GM23338 (cell line): ENCODE data around the gene POU3F1. TPM values are rescaled to one million over a fixed set of nuclear protein-coding genes. Genes with fewer than 3 reads are reported as not detected.

Experiments
- ATAC-seq: fragments of 200-7000 bp; cut with Tn5 transposase; 3 replicates; pipeline ENCODE4 v1.9.1; 2020
- DNase-seq: peaks from one replicate; pipeline ENCODE4 v3.0.0-alpha.2; 2015; ENCODE audit warnings: low spot score
- H2AFZ ChIP-seq: fragments of 200-600 bp; sonication (generic); 2 replicates; pipeline ENCODE4 v1.8.0; 2016; ENCODE audit warnings: antibody characterized with exemption, mild to moderate bottlenecking, moderate library complexity
- H3F3A ChIP-seq: fragments of 200-600 bp; sonication (generic); replicated peaks from 2 replicates; pipeline ENCODE4 v1.8.0; 2017; ENCODE audit warnings: antibody characterized with exemption, mixed run types, low read depth
- H3K27ac ChIP-seq: fragments of 200-600 bp; sonication (generic); 2 replicates; pipeline ENCODE4 v1.6.1; 2016; ENCODE audit warnings: low read depth
- H3K27me3 ChIP-seq: fragments of 200-600 bp; sonication (generic); 2 replicates; pipeline ENCODE4 v1.8.0; 2016; ENCODE audit warnings: mild to moderate bottlenecking, mixed run types, moderate library complexity; ENCODE audit not compliant: insufficient read depth
- H3K36me3 ChIP-seq: fragments of 200-600 bp; sonication (generic); 2 replicates; pipeline ENCODE4 v1.8.0; 2016; ENCODE audit warnings: mild to moderate bottlenecking; ENCODE audit not compliant: insufficient read depth
- H3K4me1 ChIP-seq: fragments of 200-600 bp; sonication (generic); 2 replicates; pipeline ENCODE4 v1.8.0; 2016; ENCODE audit warnings: mild to moderate bottlenecking, moderate library complexity; ENCODE audit not compliant: insufficient read depth
- H3K4me2 ChIP-seq: fragments of 200-600 bp; sonication (generic); 2 replicates; pipeline ENCODE4 v1.7.1; 2017; ENCODE audit warnings: mixed run types
- H3K4me3 ChIP-seq: fragments of 200-600 bp; sonication (generic); 2 replicates; pipeline ENCODE4 v1.6.1; 2016; ENCODE audit warnings: mixed run types
- H3K79me2 ChIP-seq: fragments of 200-600 bp; sonication (generic); replicated peaks from 2 replicates; pipeline ENCODE4 v1.8.0; 2017; ENCODE audit warnings: mild to moderate bottlenecking; ENCODE audit not compliant: insufficient read depth
- H3K9me2 ChIP-seq: fragments of 200-600 bp; sonication (generic); 2 replicates; pipeline ENCODE4 v1.8.0; 2017; ENCODE audit not compliant: insufficient read depth
- H4K20me1 ChIP-seq: fragments of 200-600 bp; sonication (generic); replicated peaks from 2 replicates; pipeline ENCODE4 v1.8.0; 2017; ENCODE audit warnings: mild to moderate bottlenecking; ENCODE audit not compliant: insufficient read depth
- H3K27ac Mint-ChIP-seq: 2 replicates; pipeline ENCODE4 v1.8.0; 2020; ENCODE audit warnings: inconsistent platforms, mild to moderate bottlenecking, moderate library complexity, mixed read lengths
- H3K27me3 Mint-ChIP-seq: 3 replicates; pipeline ENCODE4 v1.8.0; 2022; ENCODE audit warnings: low read depth, mild to moderate bottlenecking, moderate library complexity, mixed read lengths, inconsistent platforms; ENCODE audit not compliant: insufficient read depth, poor library complexity
- H3K36me3 Mint-ChIP-seq: 3 replicates; pipeline ENCODE4 v1.8.0; 2021; ENCODE audit warnings: low read depth, mild to moderate bottlenecking, inconsistent platforms, moderate library complexity, mixed read lengths
- H3K4me1 Mint-ChIP-seq: 3 replicates; pipeline ENCODE4 v1.8.0; 2020; ENCODE audit warnings: mild to moderate bottlenecking, inconsistent platforms, mixed read lengths
- H3K4me3 Mint-ChIP-seq: 3 replicates; pipeline ENCODE4 v1.8.0; 2021; ENCODE audit warnings: moderate library complexity, mild to moderate bottlenecking, inconsistent platforms, mixed read lengths
- H3K9me3 Mint-ChIP-seq: 3 replicates; pipeline ENCODE4 v1.8.0; 2020; ENCODE audit warnings: moderate library complexity, mild to moderate bottlenecking, inconsistent platforms, mixed read lengths
- CREB1 ChIP-seq: fragments of 250-450 bp; sonication (Bioruptor Pico); IDR thresholded peaks from 2 replicates; pipeline ENCODE4 v1.5.0; 2020; ENCODE audit warnings: low read depth, mild to moderate bottlenecking, moderate library complexity
- EZH2 ChIP-seq: fragments of 200-600 bp; sonication (generic); IDR thresholded peaks from one replicate; pipeline ENCODE4 v1.8.0; 2017; ENCODE audit warnings: antibody characterized with exemption, mild to moderate bottlenecking, low read depth; ENCODE audit not compliant: unreplicated experiment
- EZH2phosphoT487 ChIP-seq: fragments of 200-600 bp; sonication (generic); IDR thresholded peaks from one replicate; pipeline ENCODE4 v1.8.1; 2018; ENCODE audit warnings: antibody characterized with exemption; ENCODE audit not compliant: unreplicated experiment
- JUNB ChIP-seq: IDR thresholded peaks from one replicate; pipeline ENCODE4 v1.6.1; 2016; ENCODE audit warnings: antibody characterized with exemption; ENCODE audit not compliant: unreplicated experiment
- NANOG ChIP-seq: IDR thresholded peaks from 2 replicates; pipeline ENCODE4 v1.6.1; 2016; ENCODE audit warnings: antibody characterized with exemption, borderline replicate concordance
- POLR2AphosphoS5 ChIP-seq: IDR thresholded peaks from 2 replicates; pipeline ENCODE4 v1.6.1; 2016; ENCODE audit warnings: antibody characterized with exemption, low read depth
- ZNF331 ChIP-seq: fragments of 250-450 bp; sonication (Bioruptor Pico); IDR thresholded peaks from 2 replicates; pipeline ENCODE4 v1.5.0; 2020; ENCODE audit warnings: low read depth, mild to moderate bottlenecking, moderate library complexity
- polyA plus RNA-seq: library from polyadenylated mRNA; unstranded; fragments of >200 nt; fragmentation: Nextera tagmentation; extraction: Ambion mirVana; gene quantifications from 2 replicates; pipeline ENCODE4 v1.2.1, GENCODE V29; 2016
- total RNA-seq: library from RNA; depleted of rRNA; stranded (reverse); fragments of >200 nt; shearing (Covaris generic); gene quantifications from 2 replicates; pipeline ENCODE4 v1.2.3, GENCODE V29; 2014
- TF ChIP-seq, protein P1 (sequence below), 2 experiments: fragments of 200-600 bp in 1 of 2; sonication (generic) in 1 of 2; conservative IDR thresholded peaks; 2 replicates each; pipeline versions ENCODE4 v1.5.1 to v1.6.1; 2016 to 2017; ENCODE audit warnings: antibody characterized with exemption in 2 of 2, low read depth in 2 of 2, mild to moderate bottlenecking in 2 of 2, moderate library complexity in 1 of 2
- TF ChIP-seq, protein P2 (sequence below): fragments of 250-450 bp; sonication (Bioruptor Pico); IDR thresholded peaks from 2 replicates; pipeline ENCODE4 v1.5.0; 2020; ENCODE audit warnings: mild to moderate bottlenecking, moderate library complexity
- TF ChIP-seq, protein P3 (sequence below): IDR thresholded peaks from 2 replicates; pipeline ENCODE4 v1.6.1; 2016; ENCODE audit warnings: antibody characterized with exemption
- TF ChIP-seq, protein P4 (sequence below): IDR thresholded peaks from one replicate; pipeline ENCODE4 v1.6.1; 2018; ENCODE audit warnings: antibody characterized with exemption; ENCODE audit not compliant: unreplicated experiment

The POU3F1 gene
- total and polyA plus RNA-seq, 2 experiments from 2014 or later, result 3.6 to 11.5 TPM

DNA sequence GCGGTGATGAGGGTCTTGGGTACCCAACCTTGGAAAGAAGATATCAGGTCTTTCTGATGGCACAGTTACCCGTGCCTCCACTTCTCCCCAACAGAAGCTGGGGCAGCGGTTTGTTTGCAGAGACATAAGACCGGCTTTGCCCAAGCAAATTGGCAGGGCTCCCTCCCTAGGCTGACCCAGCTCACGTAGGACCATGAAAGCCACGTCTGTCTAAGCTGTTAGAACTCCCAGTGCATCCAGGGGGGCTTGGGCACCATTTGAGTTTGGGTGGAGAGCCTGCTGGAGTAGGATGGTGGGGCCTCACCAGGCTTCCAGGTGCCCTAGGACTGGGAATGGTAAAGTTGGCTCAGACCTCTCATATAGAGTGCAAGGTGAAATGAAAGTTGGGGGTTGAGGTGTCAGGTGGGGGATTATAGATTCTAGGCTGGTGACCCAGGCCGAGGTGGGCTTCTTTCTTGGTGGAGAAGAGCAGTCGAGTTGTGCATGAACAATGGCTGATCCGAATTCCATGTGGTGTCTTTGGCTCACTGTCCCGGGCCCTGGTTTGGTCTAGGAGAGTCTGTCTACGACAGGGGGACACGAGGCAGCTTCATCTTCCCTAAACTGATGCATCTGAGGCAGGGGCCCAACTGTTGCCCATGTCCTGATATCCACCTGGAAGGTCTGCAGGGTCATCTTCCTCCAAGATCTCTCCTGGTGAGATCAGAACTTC, 3.4 kb downstream of the POU3F1 start:
- H3K4me1 ChIP-seq, result peaks cover 10% of the 10 kb centered on the region
- H3F3A ChIP-seq, result 0 out of 2 replicates have a peak, but pooled peaks cover 3% of the 10 kb centered on the region
- H3K27ac ChIP-seq, result no peak overlapping the region
- Mint-ChIP-seq H3K4me1 (peaks cover 37% of the 10 kb centered on the region), H3K27me3 (peaks cover 33% of the 10 kb centered on the region), H3K36me3 (peaks cover 46% of the 10 kb centered on the region), H3K9me3 (peaks cover 4% of the 10 kb centered on the region), H3K27ac (no peak overlapping the region), H3K4me3 (peak overlapping the region; percentile 92)
- H3K4me2 ChIP-seq, result peak overlapping the region; percentile 93; the same call in 1 of the 2 replicates
- no peak for TF ChIP-seq POLR2AphosphoS5
- no peak for TF ChIP-seq CREB1 (CRISPR knock-in tag)
- TF ChIP-seq NANOG, result no peak
- TF ChIP-seq, protein P1, sequence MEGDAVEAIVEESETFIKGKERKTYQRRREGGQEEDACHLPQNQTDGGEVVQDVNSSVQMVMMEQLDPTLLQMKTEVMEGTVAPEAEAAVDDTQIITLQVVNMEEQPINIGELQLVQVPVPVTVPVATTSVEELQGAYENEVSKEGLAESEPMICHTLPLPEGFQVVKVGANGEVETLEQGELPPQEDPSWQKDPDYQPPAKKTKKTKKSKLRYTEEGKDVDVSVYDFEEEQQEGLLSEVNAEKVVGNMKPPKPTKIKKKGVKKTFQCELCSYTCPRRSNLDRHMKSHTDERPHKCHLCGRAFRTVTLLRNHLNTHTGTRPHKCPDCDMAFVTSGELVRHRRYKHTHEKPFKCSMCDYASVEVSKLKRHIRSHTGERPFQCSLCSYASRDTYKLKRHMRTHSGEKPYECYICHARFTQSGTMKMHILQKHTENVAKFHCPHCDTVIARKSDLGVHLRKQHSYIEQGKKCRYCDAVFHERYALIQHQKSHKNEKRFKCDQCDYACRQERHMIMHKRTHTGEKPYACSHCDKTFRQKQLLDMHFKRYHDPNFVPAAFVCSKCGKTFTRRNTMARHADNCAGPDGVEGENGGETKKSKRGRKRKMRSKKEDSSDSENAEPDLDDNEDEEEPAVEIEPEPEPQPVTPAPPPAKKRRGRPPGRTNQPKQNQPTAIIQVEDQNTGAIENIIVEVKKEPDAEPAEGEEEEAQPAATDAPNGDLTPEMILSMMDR (conservative IDR thresholded peaks at IDR 0.05; ENCODE audit: low read depth in 2 of 2), result no peak
- no peak for TF ChIP-seq EZH2
- TF ChIP-seq, protein P2, sequence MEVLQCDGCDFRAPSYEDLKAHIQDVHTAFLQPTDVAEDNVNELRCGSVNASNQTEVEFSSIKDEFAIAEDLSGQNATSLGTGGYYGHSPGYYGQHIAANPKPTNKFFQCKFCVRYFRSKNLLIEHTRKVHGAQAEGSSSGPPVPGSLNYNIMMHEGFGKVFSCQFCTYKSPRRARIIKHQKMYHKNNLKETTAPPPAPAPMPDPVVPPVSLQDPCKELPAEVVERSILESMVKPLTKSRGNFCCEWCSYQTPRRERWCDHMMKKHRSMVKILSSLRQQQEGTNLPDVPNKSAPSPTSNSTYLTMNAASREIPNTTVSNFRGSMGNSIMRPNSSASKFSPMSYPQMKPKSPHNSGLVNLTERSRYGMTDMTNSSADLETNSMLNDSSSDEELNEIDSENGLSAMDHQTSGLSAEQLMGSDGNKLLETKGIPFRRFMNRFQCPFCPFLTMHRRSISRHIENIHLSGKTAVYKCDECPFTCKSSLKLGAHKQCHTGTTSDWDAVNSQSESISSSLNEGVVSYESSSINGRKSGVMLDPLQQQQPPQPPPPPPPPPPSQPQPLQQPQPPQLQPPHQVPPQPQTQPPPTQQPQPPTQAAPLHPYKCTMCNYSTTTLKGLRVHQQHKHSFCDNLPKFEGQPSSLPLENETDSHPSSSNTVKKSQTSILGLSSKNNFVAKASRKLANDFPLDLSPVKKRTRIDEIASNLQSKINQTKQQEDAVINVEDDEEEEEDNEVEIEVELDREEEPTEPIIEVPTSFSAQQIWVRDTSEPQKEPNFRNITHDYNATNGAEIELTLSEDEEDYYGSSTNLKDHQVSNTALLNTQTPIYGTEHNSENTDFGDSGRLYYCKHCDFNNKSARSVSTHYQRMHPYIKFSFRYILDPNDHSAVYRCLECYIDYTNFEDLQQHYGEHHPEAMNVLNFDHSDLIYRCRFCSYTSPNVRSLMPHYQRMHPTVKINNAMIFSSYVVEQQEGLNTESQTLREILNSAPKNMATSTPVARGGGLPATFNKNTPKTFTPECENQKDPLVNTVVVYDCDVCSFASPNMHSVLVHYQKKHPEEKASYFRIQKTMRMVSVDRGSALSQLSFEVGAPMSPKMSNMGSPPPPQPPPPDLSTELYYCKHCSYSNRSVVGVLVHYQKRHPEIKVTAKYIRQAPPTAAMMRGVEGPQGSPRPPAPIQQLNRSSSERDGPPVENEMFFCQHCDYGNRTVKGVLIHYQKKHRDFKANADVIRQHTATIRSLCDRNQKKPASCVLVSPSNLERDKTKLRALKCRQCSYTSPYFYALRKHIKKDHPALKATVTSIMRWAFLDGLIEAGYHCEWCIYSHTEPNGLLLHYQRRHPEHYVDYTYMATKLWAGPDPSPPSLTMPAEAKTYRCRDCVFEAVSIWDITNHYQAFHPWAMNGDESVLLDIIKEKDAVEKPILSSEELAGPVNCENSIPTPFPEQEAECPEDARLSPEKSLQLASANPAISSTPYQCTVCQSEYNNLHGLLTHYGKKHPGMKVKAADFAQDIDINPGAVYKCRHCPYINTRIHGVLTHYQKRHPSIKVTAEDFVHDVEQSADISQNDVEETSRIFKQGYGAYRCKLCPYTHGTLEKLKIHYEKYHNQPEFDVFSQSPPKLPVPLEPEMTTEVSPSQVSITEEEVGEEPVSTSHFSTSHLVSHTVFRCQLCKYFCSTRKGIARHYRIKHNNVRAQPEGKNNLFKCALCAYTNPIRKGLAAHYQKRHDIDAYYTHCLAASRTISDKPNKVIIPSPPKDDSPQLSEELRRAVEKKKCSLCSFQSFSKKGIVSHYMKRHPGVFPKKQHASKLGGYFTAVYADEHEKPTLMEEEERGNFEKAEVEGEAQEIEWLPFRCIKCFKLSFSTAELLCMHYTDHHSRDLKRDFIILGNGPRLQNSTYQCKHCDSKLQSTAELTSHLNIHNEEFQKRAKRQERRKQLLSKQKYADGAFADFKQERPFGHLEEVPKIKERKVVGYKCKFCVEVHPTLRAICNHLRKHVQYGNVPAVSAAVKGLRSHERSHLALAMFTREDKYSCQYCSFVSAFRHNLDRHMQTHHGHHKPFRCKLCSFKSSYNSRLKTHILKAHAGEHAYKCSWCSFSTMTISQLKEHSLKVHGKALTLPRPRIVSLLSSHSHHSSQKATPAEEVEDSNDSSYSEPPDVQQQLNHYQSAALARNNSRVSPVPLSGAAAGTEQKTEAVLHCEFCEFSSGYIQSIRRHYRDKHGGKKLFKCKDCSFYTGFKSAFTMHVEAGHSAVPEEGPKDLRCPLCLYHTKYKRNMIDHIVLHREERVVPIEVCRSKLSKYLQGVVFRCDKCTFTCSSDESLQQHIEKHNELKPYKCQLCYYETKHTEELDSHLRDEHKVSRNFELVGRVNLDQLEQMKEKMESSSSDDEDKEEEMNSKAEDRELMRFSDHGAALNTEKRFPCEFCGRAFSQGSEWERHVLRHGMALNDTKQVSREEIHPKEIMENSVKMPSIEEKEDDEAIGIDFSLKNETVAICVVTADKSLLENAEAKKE, result no peak
- no peak for TF ChIP-seq EZH2phosphoT487
- TF ChIP-seq ZNF331 (CRISPR knock-in tag), result no peak
- TF ChIP-seq JUNB, result no peak
- TF ChIP-seq, protein P3, sequence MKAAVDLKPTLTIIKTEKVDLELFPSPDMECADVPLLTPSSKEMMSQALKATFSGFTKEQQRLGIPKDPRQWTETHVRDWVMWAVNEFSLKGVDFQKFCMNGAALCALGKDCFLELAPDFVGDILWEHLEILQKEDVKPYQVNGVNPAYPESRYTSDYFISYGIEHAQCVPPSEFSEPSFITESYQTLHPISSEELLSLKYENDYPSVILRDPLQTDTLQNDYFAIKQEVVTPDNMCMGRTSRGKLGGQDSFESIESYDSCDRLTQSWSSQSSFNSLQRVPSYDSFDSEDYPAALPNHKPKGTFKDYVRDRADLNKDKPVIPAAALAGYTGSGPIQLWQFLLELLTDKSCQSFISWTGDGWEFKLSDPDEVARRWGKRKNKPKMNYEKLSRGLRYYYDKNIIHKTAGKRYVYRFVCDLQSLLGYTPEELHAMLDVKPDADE, result no peak
- TF ChIP-seq, protein P4, sequence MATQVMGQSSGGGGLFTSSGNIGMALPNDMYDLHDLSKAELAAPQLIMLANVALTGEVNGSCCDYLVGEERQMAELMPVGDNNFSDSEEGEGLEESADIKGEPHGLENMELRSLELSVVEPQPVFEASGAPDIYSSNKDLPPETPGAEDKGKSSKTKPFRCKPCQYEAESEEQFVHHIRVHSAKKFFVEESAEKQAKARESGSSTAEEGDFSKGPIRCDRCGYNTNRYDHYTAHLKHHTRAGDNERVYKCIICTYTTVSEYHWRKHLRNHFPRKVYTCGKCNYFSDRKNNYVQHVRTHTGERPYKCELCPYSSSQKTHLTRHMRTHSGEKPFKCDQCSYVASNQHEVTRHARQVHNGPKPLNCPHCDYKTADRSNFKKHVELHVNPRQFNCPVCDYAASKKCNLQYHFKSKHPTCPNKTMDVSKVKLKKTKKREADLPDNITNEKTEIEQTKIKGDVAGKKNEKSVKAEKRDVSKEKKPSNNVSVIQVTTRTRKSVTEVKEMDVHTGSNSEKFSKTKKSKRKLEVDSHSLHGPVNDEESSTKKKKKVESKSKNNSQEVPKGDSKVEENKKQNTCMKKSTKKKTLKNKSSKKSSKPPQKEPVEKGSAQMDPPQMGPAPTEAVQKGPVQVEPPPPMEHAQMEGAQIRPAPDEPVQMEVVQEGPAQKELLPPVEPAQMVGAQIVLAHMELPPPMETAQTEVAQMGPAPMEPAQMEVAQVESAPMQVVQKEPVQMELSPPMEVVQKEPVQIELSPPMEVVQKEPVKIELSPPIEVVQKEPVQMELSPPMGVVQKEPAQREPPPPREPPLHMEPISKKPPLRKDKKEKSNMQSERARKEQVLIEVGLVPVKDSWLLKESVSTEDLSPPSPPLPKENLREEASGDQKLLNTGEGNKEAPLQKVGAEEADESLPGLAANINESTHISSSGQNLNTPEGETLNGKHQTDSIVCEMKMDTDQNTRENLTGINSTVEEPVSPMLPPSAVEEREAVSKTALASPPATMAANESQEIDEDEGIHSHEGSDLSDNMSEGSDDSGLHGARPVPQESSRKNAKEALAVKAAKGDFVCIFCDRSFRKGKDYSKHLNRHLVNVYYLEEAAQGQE, result no peak
- H3K4me3 ChIP-seq, result peak overlapping the region; percentile 79; the same call in 1 of the 2 replicates
- peaks cover 12% of the 10 kb centered on the region for H4K20me1 ChIP-seq
- H3K79me2 ChIP-seq, result peaks cover 14% of the 10 kb centered on the region
- peaks cover 52% of the 10 kb centered on the region for H3K27me3 ChIP-seq
- H3K36me3 ChIP-seq, result no peaks in the 10 kb centered on the region
- no peak overlapping the region for H2AFZ ChIP-seq
- no peak for ATAC-seq
- DNase-seq, result no peak
- H3K9me2 ChIP-seq, result no peaks in the 10 kb centered on the region; the same call in 1 of the 2 replicates
